ENCODE data around the gene EIF4ENIF1. TPM values are rescaled to one million over a fixed set of nuclear protein-coding genes. Genes with fewer than 3 reads are reported as not detected.

The EIF4ENIF1 gene
- total RNA-seq, 2 experiments from 2014 or later = 9.4 to 10.6 TPM

GRCh38 chr22:31441652-31442051, 48.0 kb downstream of the EIF4ENIF1 start:
- H3K9me3 Mint-ChIP-seq = no peaks in the 10 kb centered on the region
- H3K27me3 ChIP-seq (ENCODE audit: control insufficient read depth in 1 of 2, insufficient read depth in 2 of 2, low read length in 2 of 2) = no peaks in the 10 kb centered on the region
- ChIA-PET POLR2A (no interaction called here), CTCF (no interaction called here)
- no peak overlapping the region for H3K4me3 Mint-ChIP-seq
- TF ChIP-seq CTCF (IDR thresholded peaks at IDR 0.05) = no peak
- H3K9me3 ChIP-seq (ENCODE audit: control insufficient read depth in 1 of 2, insufficient read depth in 1 of 2, low read length in 2 of 2) = no peaks in the 10 kb centered on the region
- no peaks in the 10 kb centered on the region for H3K4me1 Mint-ChIP-seq (ENCODE audit: low read depth)
- H3K4me3 ChIP-seq (ENCODE audit: low read length) = no peak overlapping the region
- DNase-seq = no peak
- H3K27ac ChIP-seq (ENCODE audit: low read depth in 1 of 2, low read length in 2 of 2) = no peak overlapping the region
- peaks cover 85% of the 10 kb centered on the region for H3K36me3 ChIP-seq (ENCODE audit: insufficient read depth, low read length)
- no peaks in the 10 kb centered on the region for H3K27me3 Mint-ChIP-seq
- H3K4me1 ChIP-seq (ENCODE audit: insufficient read depth, low read length) = no peaks in the 10 kb centered on the region
- intact Hi-C loops (cut with DNase I, micrococcal nuclease) = no loop called here
- ATAC-seq (ENCODE audit: poor library complexity) = no peak
- peaks cover 89% of the 10 kb centered on the region for H3K36me3 Mint-ChIP-seq (ENCODE audit: low read depth)
- no peak overlapping the region for H3K27ac Mint-ChIP-seq

GRCh38 chr22:31440681-31441080, 49.0 kb downstream of the EIF4ENIF1 start:
- Mint-ChIP-seq H3K27me3 (no peaks in the 10 kb centered on the region), H3K9me3 (no peaks in the 10 kb centered on the region), H3K36me3 (ENCODE audit: low read depth) (peaks cover 98% of the 10 kb centered on the region), H3K4me1 (ENCODE audit: low read depth) (no peaks in the 10 kb centered on the region), H3K4me3 (no peak overlapping the region), H3K27ac (no peak overlapping the region)
- ChIA-PET CTCF (no interaction called here), POLR2A (no interaction called here)
- no peak for TF ChIP-seq CTCF (IDR thresholded peaks at IDR 0.05)
- H3K9me3 ChIP-seq (ENCODE audit: control insufficient read depth in 1 of 2, insufficient read depth in 1 of 2, low read length in 2 of 2) = no peaks in the 10 kb centered on the region
- no peaks in the 10 kb centered on the region for H3K4me1 ChIP-seq (ENCODE audit: insufficient read depth, low read length)
- DNase-seq (no peak), ATAC-seq (ENCODE audit: poor library complexity) (no peak)
- H3K4me3 ChIP-seq (ENCODE audit: low read length) = no peak overlapping the region
- no peaks in the 10 kb centered on the region for H3K27me3 ChIP-seq (ENCODE audit: control insufficient read depth in 1 of 2, insufficient read depth in 2 of 2, low read length in 2 of 2)
- H3K36me3 ChIP-seq (ENCODE audit: insufficient read depth, low read length) = peaks cover 88% of the 10 kb centered on the region
- intact Hi-C loops (cut with DNase I, micrococcal nuclease) = no loop called here
- H3K27ac ChIP-seq (ENCODE audit: low read depth in 1 of 2, low read length in 2 of 2) = no peak overlapping the region

- H3K4me3 Mint-ChIP-seq = no peak overlapping the region
- ATAC-seq (ENCODE audit: poor library complexity) = no peak
- ChIA-PET CTCF (no interaction called here), POLR2A (interaction anchor here (0.8 to 1.2 kb wide), 2 partner anchors 222 to 470 kb away, joined by 3 to 4 read pairs; partner anchors contain the start of genes PISD and TUG1)
- peaks cover 99% of the 10 kb centered on the region for H3K36me3 Mint-ChIP-seq (ENCODE audit: low read depth)
- Histone ChIP-seq H3K27me3 (ENCODE audit: control insufficient read depth in 1 of 2, insufficient read depth in 2 of 2, low read length in 2 of 2) (no peaks in the 10 kb centered on the region), H3K4me3 (ENCODE audit: low read length) (no peak overlapping the region), H3K9me3 (ENCODE audit: control insufficient read depth in 1 of 2, insufficient read depth in 1 of 2, low read length in 2 of 2) (no peaks in the 10 kb centered on the region), H3K27ac (ENCODE audit: low read depth in 1 of 2, low read length in 2 of 2) (no peak overlapping the region), H3K4me1 (ENCODE audit: insufficient read depth, low read length) (no peaks in the 10 kb centered on the region), H3K36me3 (ENCODE audit: insufficient read depth, low read length) (peaks cover 90% of the 10 kb centered on the region)
- DNase-seq = no peak
- TF ChIP-seq CTCF (IDR thresholded peaks at IDR 0.05) = no peak
- peak overlapping the region; percentile 36 for H3K27ac Mint-ChIP-seq
- no peaks in the 10 kb centered on the region for H3K27me3 Mint-ChIP-seq
- intact Hi-C loops (cut with DNase I, micrococcal nuclease) = no loop called here
- no peaks in the 10 kb centered on the region for H3K9me3 Mint-ChIP-seq
- no peaks in the 10 kb centered on the region for H3K4me1 Mint-ChIP-seq (ENCODE audit: low read depth)
These were observed 49.8 kb downstream of the EIF4ENIF1 start for GRCh38 chr22:31439808-31440207.
